ENCODE results near the gene EIF2D.
"Not testable (repeated sequence)": the region's sequence is repeated elsewhere in the genome, so short reads cannot be mapped to it uniquely, and the experiment has no call there.

EIF2D gene

DNA sequence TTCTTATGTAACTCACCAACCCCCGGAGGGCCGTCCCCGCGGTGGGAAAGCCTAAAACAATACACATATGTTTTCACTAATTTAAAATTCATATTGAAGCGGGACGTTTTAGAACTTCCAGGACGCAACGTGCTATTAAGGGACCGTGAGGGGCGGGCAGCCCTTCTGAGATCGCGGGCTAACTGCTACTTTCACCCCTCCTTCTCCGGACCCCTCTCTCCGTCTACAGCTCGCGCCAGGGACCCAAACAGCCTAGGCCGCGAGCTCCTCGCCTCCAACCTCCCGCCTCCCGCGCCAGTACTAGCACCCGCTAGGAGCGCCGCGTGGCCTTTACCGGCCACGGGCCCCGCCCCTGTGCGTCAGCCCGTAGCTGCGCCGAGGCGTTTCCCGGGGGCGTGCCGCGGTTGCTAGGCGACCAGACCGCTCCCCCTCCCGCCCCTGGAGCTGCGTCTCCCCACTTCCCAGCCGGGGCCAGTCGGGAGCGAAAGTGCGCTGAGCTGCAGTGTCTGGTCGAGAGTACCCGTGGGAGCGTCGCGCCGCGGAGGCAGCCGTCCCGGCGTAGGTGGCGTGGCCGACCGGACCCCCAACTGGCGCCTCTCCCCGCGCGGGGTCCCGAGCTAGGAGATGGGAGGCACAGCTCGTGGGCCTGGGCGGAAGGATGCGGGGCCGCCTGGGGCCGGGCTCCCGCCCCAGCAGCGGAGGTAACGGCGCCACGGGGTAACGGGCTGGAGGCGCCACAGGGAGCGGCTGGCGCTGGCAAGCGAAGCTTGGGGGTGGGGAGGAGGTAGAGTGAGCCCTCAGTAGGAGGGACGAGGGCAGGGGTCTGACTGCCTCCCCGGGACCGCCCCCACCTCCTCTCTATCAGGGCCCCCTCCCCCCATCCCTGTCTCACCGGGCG, 23.1 kb upstream of the EIF2D start, which contains the start of gene DYRK3:
TSS of gene DYRK3 (plus strand) at position 457 of the 898 bp plus-strand sequence. CDS start at position 625, 168 bp downstream.
- DNase-seq, result peak; percentile 51

DNA sequence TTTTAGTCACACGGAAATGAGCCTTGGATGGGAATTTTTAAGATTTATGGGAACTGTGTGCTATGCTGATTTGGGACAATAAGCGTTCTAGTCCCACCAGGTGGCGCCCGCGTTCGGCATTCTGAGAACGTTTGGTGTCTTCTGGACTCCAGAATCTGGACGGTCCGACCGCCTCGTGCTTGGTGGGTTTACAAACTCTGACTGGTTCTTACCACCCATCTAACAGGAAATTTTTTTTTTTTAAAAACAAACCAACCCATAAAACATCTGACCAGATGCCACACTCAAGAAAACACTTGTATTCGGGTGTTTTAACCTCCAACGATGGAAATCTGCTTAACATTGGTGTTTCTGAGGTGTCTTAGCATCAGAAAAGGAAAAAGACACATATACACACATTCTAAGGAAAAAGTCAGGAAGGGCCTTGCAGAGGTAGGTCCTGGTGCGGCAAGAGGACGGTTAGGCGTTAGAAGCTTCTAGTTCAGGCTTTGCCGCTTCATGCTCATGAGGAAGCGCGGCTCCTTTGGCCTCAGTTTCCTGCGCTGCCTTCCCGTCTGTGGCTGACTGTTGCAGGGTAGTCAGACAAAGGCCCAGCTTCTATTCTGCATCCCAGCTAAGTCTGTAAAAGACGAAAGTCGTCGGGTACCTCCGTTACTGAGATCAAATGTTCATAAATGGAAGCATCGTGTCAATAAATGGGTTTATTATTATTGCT, 22.3 kb upstream of the EIF2D start:
- DNase-seq, result peak; percentile 17

DNA sequence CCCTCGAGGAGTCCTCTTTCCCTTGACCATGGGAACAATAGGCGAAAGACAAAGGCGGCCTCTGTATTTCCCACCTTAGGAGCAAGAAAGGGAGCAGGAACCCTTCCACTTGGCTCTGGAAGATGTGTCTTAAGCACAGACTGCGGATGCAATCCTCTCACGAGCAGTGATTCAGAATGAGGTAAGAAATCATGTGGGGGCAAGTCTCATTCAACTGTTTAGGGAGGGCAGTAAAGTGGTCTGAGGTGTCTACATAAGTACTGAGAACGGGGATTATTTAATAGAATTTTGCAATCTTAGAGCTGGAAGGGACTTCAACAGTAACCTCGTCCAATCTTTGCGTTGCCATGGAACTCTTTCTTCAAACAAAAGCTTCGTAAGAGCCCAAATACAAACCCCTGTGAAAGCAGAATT, 21.4 kb upstream of the EIF2D start:
- no peak for DNase-seq

DNA sequence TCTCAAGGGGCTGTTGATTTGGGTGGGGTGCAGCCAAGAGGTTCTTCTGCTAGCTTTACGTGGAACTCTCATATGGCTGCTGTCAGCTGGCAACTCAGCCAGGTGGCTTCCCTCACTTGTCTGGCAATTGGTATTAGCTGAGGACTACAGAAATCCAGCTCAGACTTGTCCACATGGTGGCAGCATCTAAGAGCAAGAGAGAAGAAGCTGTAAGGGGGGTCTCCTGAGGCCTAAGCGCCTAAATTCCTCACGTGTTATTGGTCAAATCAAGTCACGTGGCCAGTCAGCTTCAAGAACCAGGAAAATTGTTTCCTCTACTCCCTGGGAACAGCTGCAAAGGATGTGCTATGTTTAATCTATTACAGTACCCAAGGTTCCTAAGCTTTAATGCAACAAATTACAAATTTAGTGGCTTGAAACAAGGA, 18.8 kb upstream of the EIF2D start:
- DNase-seq, result peak; percentile 84

DNA sequence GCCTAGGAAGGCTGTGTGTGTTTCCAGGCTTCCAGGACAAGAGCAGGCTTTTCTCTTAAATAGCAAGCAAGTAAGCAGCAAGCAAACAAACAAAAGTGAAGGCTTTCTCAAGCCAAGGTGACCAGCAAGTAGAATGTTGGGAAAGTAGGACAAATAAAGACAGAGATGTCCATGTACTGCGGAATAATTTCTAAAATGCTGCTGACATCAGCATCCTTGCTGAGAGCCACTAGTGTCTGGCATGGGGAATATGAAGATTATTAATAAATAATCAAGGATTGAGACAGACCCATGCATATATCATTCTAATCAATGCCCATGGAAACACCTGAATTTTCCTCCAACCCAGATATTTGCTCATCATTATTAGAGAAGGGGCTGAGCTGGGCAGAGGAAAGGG, 16.7 kb upstream of the EIF2D start:
- no peak for DNase-seq

DNA sequence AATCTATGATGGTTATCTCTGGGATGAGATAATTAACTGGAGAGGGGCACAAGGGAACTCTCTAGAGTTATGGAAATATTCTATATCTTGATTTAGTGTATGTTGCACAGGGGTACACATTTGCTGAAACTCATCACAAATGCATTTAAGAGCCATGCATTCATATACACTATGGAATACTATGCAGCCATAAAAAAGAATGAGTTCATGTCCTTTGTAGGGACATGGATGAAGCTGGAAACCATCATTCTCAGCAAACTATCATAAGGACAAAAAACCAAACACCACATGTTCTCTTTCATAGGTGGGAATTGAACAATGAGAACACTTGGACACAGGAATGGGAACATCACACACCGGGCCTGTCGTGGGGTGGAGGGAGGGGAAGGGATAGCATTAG, 14.1 kb upstream of the EIF2D start:
- not testable (repeated sequence) for DNase-seq

DNA sequence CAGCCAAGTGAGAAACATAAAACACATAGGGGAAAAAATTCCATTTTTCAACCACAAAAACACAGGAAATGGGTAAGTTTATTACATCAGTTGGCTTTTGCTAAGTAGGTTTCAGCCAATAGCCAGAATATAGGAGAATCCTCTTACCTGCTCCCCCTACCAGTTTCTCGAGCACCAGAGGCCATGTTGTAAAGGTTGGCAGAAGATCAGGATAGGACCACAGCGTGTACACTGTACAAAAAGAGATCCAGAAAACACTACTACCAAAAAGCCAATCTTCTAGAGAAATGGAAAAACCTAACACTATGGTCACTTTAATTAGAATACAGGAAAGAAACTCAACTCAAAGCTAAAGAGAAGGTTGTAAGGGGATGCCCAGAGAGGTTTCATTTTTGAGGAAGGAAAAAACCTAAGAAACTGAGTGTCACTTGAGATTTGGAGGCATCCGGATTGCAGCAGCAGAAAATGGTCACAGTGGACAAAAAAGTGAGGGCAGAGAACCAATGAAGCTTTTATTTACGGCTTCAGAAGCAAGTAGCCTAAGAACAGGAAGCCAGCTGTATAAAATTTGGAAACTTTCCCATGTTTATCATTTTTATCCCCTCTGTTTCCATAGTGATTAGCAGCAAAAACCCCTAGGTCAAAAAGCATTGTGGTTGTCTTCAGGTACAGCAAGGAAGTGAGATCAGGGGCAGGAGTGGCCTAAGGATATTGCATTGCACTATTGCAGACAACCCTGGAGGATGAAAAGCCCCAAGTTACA, 2.9 kb downstream of the EIF2D start:
- no peak for DNase-seq

DNA sequence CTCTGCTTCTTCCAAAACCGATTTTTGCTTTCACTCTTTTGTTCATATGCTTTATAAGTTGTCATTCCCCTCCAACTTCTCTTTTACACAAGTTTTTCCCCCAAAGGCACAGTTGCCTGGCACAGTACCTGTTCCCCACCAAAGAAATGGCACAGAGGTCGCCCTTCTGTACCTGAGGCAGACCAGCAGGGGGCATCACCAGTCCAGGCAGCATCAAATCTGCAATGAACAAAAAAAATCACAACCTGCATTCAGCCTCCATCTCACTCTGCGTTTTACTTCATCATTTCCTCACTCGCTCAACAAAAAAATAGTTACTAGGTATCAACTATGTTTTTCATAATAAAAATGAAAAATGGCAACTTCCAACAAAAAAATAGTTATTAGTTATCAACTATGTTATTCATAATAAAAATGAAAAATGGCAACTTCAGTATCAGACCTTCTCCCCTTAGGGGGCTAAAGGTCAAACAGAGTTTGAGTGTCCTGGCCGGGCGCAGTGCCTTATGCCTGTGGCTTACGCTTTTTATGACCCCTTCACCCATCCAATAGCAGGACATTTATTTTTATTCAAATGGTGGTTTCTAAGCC, 4.1 kb downstream of the EIF2D start:
- no peak for DNase-seq

DNA sequence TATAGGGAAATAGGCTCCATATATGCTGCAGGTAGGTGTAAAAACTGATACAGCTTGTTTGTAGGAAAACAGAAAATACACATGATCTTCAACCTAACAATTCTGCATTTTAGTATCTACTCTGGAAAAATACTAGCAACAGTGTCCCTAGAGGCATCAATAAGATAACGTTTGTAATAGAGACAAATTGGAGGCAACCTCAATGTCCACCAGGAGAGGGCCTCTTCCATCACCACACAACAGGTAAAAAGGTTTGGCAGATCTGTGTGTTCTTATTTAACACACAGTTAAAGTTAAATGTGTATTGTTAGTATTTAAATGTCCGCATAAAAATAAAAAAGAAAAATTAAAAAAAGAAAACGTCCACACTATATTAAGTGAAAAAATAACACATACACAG, 5.4 kb downstream of the EIF2D start:
- no peak for DNase-seq

DNA sequence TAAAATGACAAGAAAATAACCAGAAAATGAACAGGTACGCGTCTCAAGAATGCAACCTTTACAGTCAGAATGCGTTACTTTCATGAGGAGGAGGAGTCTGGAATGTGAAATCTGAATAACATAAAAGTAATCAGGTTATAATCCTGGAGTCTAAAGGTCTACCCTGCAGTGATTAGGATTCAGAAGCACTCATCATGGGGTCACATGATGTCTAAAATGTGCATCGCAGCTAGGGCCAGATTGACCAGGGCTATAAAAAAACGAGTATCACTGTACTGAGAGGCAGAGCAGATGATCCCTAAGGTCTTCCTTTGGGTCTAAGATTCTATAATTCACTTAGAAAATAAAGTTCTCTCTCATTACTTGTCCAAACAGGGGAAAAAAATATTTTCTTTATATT, 7.4 kb downstream of the EIF2D start:
- DNase-seq, result no peak

DNA sequence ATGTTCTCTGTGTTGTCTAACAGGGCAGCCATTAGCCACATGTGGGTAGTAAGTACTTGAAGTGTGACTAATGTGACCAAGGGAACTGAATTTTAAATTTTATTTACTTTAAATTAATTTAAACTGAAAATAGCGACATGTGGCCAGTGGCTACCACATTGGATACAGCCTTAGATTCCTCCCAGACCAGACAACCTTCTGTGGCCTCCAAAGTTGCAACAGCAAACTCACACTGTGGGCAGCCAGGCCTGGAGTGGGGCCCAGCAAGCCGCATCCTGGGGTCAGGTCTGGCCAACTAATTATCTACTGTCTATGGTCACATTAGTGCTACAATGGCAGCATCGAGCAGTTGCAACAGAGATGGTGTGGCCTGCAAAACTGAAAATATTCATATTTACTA, 11.7 kb downstream of the EIF2D start:
- no peak for DNase-seq

DNA sequence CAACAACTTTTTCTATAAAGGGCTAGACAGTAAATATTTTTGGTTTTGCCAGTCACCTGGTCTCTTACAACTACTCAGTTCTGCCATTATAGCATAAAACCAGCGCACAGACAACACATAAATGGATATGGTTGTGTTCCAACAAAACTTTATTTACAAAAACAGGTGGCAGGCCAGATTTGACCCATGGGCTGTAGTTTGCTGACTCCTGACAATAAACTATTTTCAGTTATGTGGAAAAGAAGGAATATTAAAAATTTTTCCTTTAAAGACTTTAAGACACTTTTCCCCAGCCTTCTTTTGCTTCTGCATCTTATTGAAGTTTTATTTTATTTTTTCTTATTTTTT, 16.0 kb downstream of the EIF2D start:
- DNase-seq, result no peak

DNA sequence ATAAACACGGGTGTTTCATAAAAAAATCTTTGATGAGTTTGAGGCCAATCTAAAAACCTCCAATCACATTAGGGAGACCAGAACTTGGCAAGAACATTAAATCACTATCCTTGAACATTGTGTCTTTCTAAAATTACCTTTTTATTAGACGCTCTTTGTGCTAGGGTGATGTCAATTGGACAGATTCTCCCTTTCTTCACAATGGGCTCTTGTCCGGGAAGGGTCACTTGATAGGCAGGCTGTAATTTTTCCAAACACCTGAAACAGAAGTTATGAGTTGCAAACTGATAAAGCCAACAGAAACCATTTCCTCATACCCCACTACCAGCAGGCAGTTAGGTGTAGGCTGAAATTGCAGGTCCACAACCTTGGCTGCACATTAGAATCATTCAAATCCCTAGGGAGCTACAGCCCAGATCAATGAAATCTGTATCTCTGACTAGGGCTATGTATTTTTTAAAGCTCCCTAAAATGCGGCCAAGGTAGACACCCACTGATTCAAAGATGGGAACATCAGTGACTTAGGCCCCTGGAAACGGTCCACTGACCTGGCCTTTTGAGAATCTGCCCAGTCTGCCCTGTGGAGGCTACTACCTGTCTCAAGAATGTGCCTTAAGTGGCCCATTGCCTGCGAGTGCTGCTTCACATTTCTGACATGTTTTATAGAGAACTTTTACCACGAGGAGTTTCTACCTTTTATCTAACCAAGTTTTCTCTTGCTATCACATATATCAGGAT, 16.5 kb downstream of the EIF2D start:
- no peak for DNase-seq

DNA sequence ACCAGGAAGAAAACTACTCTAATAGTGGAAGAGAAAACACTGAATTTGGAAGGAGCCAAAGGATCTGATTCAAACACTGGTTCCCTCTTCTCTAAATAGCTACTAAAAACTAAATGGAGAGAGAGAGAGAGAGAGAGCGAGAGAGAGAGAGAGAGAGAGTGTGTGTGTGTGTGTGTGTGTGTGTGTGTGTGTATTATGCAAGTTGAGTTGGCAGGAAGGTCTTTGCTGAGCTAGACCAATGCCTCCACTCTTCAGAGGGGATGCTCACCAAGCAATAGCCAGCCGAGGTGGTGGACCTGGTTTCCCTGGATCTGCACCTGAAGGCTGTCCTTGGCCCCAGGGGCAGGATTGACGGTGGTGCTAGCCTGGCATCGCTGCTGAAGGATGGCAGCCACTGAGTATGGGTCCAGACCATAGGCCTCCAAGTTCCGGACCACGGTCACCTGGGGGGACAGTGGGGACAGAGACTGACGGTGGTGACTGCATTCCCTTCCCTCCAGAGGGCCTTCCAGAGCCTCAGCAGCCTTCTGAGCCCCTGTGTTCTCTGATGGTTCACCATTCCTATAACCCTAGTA, 18.8 kb downstream of the EIF2D start:
- DNase-seq, result no peak

DNA sequence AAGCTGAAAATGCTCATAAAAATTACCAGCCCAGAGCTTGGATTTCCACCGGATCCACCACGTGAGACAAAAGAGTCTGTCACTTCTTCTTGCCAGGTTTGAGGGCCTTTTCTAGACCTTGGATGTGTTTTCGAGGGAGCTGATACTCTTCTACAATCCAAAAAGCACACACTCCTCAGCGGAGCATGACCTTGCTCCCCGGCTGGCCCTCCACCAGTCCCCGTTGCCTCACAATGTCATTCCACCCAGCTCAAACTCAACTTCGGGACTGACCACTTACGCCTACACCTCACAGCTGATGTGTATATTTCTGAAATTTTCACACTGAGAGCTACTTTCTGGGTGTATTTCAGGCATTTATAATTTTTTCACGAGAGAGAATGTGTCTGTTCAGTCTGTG, 20.6 kb downstream of the EIF2D start:
- no peak for DNase-seq

DNA sequence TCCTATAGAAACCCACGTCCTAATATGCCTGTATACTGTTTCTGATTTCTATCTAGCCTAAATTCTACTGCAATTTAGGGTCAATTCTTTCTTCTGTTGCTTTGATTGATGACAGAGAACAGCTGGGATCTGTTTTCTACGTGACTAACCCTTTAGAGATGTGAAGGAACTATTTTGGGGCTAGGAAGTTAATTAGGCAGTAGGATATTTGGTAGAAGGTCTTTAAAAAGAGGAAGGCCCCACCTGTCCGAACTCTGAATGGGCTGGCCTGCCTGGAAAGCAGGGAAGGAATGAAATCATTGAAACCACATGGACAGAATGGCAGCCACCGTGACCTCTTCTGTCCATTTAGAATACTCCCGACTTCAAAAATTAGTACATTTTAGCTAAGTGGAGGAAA, 21.0 kb downstream of the EIF2D start:
- no peak for DNase-seq

DNA sequence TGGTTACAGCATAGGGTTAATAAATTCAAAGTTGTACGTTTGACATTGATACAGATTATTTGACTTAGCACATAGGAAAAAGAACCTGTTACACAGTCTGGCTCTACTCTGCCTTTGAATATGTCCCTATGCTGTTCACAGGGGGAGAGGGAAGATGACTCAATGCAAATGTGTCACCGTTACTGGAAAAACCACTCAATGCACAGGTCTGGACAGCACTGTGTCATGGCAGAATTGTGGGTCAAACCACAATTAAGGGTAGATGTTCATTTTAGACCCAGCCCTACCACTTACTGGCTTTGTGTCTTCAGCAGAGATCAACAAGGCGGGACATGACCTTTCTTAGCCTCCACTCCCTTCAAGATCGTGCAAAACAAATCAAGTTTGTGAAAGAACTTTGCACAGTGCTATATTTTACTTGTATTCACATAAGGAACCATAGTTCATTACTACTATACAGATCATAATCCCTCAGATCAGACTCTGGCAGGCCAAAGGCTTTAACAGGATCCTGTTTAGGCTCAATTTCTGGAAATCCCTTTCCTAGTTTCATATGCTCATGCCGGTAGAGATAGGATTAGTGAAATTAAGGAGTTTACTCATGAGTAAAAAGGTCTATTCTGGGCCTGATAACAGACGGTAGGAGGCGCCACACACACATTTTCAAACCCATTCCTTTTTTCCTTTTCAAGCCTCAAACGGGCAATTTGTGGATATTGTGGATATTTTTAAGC, 22.1 kb downstream of the EIF2D start:
- no peak for DNase-seq

DNA sequence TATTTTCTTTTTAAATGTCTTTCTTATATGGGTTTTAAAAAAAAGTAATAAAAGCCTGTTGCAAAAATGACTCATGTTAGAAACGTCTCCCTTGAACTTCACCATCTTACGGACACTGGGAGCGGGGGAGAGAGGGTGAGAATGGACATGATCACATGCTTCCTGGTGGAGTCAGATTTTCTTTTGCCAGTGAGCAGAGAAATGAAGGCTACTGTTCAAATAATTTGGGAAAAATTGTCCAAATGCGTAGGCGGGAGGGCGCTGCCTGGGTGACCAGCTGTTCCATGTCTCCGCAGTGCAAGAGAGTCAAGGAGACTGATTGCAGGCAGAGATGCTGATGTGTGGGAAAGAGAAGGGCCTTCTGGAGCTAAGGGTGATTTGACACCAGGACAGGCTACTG, 23.1 kb downstream of the EIF2D start:
- no peak for DNase-seq

DNA sequence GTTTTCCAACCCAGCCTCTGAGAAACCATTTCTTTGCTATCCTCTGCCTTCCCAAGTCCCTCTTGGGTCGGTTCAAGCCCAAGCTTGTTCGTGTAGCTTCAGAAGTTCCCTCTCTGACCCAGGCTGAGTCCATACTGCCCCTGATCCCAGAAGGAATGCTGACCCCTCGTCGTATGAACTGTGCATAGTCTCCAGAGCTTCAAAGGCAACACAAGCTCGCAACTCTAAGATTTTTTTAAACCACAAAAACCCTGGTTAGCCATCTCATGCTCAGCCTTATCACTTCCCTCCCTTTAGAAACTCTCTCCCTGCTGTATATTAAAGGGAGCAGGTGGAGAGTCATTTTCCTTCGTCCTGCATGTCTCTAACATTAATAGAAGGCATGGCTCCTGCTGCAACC, 23.8 kb downstream of the EIF2D start:
- no peak for DNase-seq

DNA sequence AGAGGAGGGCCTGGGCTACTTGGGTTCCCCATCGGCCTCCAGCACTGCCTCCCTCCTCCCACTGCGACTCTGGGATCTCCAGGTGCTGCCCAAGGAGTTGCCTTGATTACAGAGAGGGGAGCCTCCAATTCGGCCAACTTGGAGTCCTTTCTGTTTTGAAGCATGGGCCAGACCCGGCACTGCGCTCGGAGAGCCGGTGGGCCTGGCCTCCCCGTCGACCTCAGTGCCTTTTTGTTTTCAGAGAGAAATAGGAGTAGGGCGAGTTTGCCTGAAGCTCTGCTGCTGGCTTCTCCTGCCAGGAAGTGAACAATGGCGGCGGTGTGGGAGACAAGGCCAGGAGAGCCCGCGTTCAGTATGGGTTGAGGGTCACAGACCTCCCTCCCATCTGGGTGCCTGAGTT, 24.4 kb downstream of the EIF2D start:
- no peak for DNase-seq

Measured in NCI-H524 treated with DMSO at 0.1 percent for 48 hours (cell line).